HepG2 (cell line): ENCODE measurements around the gene PLEKHA8. TPM values are rescaled to one million over a fixed set of nuclear protein-coding genes. Genes with fewer than 3 reads are reported as not detected.

Experiments
- ATAC-seq: fragments of 200-7000 bp; cut with Tn5 transposase; 3 replicates; pipeline ENCODE4 v1.9.1; 2020; ENCODE audit warnings: mild to moderate bottlenecking, moderate library complexity
- BruUV-seq: library from RNA; stranded (reverse); fragments of 400-500 nt; replicated peaks from 2 replicates; lab custom pipeline; 2021; lab: Mats Ljungman, UMichigan
- CTCF ChIA-PET: fragments of 300-600 bp; formaldehyde crosslinking; extraction: SDS; loops from one replicate; lab custom pipeline; 2021; ENCODE audit warnings: low total read pairs, inconsistent platforms, low intra/inter-chr PET ratio; lab: Yijun Ruan, JAX
- POLR2A ChIA-PET: fragments of 350-600 bp; sonication (Branson Sonifier 250); formaldehyde crosslinking; loops from one replicate; lab custom pipeline; 2020; ENCODE audit warnings: antibody characterized with exemption, inconsistent platforms; lab: Yijun Ruan, JAX
- DNase-seq: peaks from one replicate; pipeline ENCODE4 v3.0.0-alpha.2; 2015; ENCODE audit warnings: low spot score
- FAIRE-seq: peaks from 3 replicates; lab custom pipeline; 2011; peaks lifted over from hg19 to GRCh38; lab: Jason Lieb, UNC
- H2AFZ ChIP-seq: one replicate; pipeline ENCODE4 v1.6.1; 2011; ENCODE audit warnings: low read length, inconsistent platforms
- H3K27ac ChIP-seq: fragments of 300-600 bp; 3 replicates; pipeline ENCODE4 v1.8.0; 2011; ENCODE audit warnings: mixed run types, mild to moderate bottlenecking, mixed read lengths, low read length, inconsistent platforms; ENCODE audit not compliant: insufficient read depth; ENCODE audit errors: extremely low read length
- H3K27me3 ChIP-seq, 2 experiments: fragments of 200-600 bp in 1 of 2; 2 replicates in 1 of 2; 3 replicates in 1 of 2; pipeline versions ENCODE4 v1.6.0 to v1.8.0; 2011; ENCODE audit warnings: low read length in 2 of 2, mild to moderate bottlenecking in 2 of 2, moderate library complexity in 2 of 2, inconsistent platforms in 1 of 2; ENCODE audit not compliant: insufficient read depth in 2 of 2, control insufficient read depth in 1 of 2
- H3K36me3 ChIP-seq, 2 experiments: fragments of 200-600 bp in 1 of 2; replicated peaks in 1 of 2; 2 replicates in 1 of 2; 3 replicates in 1 of 2; pipeline versions ENCODE4 v1.5.1 to v1.8.0; 2011; ENCODE audit warnings: low read length in 2 of 2, inconsistent platforms in 1 of 2; ENCODE audit not compliant: insufficient read depth in 2 of 2, control insufficient read depth in 1 of 2
- H3K4me1 ChIP-seq: 2 replicates; pipeline ENCODE4 v1.5.1; 2012; ENCODE audit warnings: low read length, inconsistent platforms; ENCODE audit not compliant: insufficient read depth
- H3K4me2 ChIP-seq: 2 replicates; pipeline ENCODE4 v1.6.0; 2011; ENCODE audit warnings: low read depth, low read length, inconsistent platforms
- H3K4me3 ChIP-seq, 3 experiments: fragments of 200-600 bp in 1 of 3; sonication (generic), shearing (Covaris generic) in 1 of 3; replicated peaks in 1 of 3; 2 replicates each; pipeline ENCODE4 v1.5.1; 2011 to 2016; ENCODE audit warnings: low read length in 3 of 3, inconsistent platforms in 2 of 3, low read depth in 2 of 3, mild to moderate bottlenecking in 2 of 3, control low read depth in 1 of 3, mixed read lengths in 1 of 3; ENCODE audit not compliant: insufficient read depth in 1 of 3
- H3K79me2 ChIP-seq: one replicate; pipeline ENCODE4 v1.6.1; 2011; ENCODE audit warnings: low read length, inconsistent platforms; ENCODE audit not compliant: insufficient read depth
- H3K9ac ChIP-seq: 2 replicates; pipeline ENCODE4 v1.6.0; 2011; ENCODE audit warnings: mild to moderate bottlenecking, low read depth, low read length, inconsistent platforms; ENCODE audit not compliant: insufficient read depth
- H3K9me3 ChIP-seq: 2 replicates; pipeline ENCODE4 v1.5.1; 2012; ENCODE audit warnings: mild to moderate bottlenecking, low read length
- H4K20me1 ChIP-seq: 2 replicates; pipeline ENCODE4 v1.6.0; 2011; ENCODE audit warnings: inconsistent platforms, mild to moderate bottlenecking, low read length, moderate library complexity; ENCODE audit not compliant: insufficient read depth
- MAZ ChIP-seq, 2 experiments: sonication (generic) in 1 of 2; formaldehyde crosslinking in 1 of 2; IDR thresholded peaks; 2 replicates each; pipeline versions ENCODE4 v1.5.0 to v1.6.1; 2012 to 2020; ENCODE audit warnings: low read depth in 2 of 2, mild to moderate bottlenecking in 2 of 2, borderline replicate concordance in 1 of 2, improper control_type of control experiment in 1 of 2, low read length in 1 of 2, missing genetic modification reagents in 1 of 2, moderate library complexity in 1 of 2
- MXI1 ChIP-seq: IDR thresholded peaks from 3 replicates; pipeline ENCODE4 v1.6.1; 2012; ENCODE audit warnings: low read depth, low read length, inconsistent platforms, borderline replicate concordance
- NFIB ChIP-seq: sonication (generic); formaldehyde crosslinking; IDR thresholded peaks from 2 replicates; pipeline ENCODE4 v1.9.0; 2021; ENCODE audit warnings: missing genetic modification reagents, mild to moderate bottlenecking, borderline replicate concordance
- PREB ChIP-seq: sonication (generic); formaldehyde crosslinking; IDR thresholded peaks from 2 replicates; pipeline ENCODE4 v1.4.0; 2020; ENCODE audit warnings: missing genetic modification reagents
- SP5 ChIP-seq: IDR thresholded peaks from 2 replicates; pipeline ENCODE4 v1.6.1; 2016; ENCODE audit warnings: low read depth, borderline replicate concordance
- THRA ChIP-seq: sonication (generic); formaldehyde crosslinking; IDR thresholded peaks from 2 replicates; pipeline ENCODE4 v1.4.0; 2020; ENCODE audit warnings: missing genetic modification reagents, borderline replicate concordance
- ZNF770 ChIP-seq: sonication (generic); formaldehyde crosslinking; IDR thresholded peaks from 2 replicates; pipeline ENCODE4 v1.5.0; 2020; ENCODE audit warnings: mild to moderate bottlenecking, missing genetic modification reagents
- WGBS: methylation state at CpG from one replicate; pipeline ENCODE4 v1.1.6; 2017; ENCODE audit warnings: low lambda C conversion rate; 5-methylcytosine and 5-hydroxymethylcytosine counted together
- in situ Hi-C: cut with HindIII; loops from 2 replicates; pipeline ENCODE4 v1.10.0; 2017; ENCODE audit warnings: low pct_unique_long_range_greater_than_20kb; ENCODE audit not compliant: extremely low pct_ligation_motif_present
- intact Hi-C: fragments of 100-400 bp; cut with micrococcal nuclease; formaldehyde crosslinking; loops from one replicate; pipeline ENCODE4 v1.10.0; 2022; ENCODE audit not compliant: unreplicated experiment
- polyA plus RNA-seq, 8 experiments: library from polyadenylated mRNA; depleted of rRNA in 3 of 8; stranded (reverse) in 7 of 8; unstranded in 1 of 8; fragments of >200 nt; fragmentation: Illumina TruSeq in 4 of 8; extraction: Trizol in 4 of 8; gene quantifications; 2 replicates each; pipeline versions ENCODE4 v1.2.1 to v1.2.3, GENCODE V29; 2011 to 2016; ENCODE audit warnings: low read depth in 4 of 8, missing spikeins in 1 of 8, mixed read lengths in 1 of 8; ENCODE audit not compliant: insufficient read depth in 1 of 8
- total RNA-seq, 5 experiments: library from RNA; depleted of rRNA; stranded (reverse); fragments of >200 nt; fragmentation: Illumina TruSeq; extraction: Trizol; gene quantifications; 2 replicates each; pipeline ENCODE4 v1.2.3, GENCODE V29; 2016; ENCODE audit warnings: low read depth in 1 of 5
- TF ChIP-seq, protein P1 (sequence below), 2 experiments: sonication (generic) in 1 of 2; formaldehyde crosslinking in 1 of 2; IDR thresholded peaks; 2 replicates each; pipeline versions ENCODE4 v1.4.0 to v1.6.1; 2018 to 2020; ENCODE audit warnings: missing genetic modification reagents in 2 of 2, borderline replicate concordance in 1 of 2, low read depth in 1 of 2, mild to moderate bottlenecking in 1 of 2, missing biosample characterization in 1 of 2
- TF ChIP-seq, protein P2 (sequence below): sonication (generic); formaldehyde crosslinking; IDR thresholded peaks from 2 replicates; pipeline ENCODE4 v1.4.0; 2020; ENCODE audit warnings: missing genetic modification reagents, borderline replicate concordance

The PLEKHA8 gene
- total and polyA plus RNA-seq, 2 of the 13 experiments (the other 11 are each of a cell fraction or from before 2014, with no cell fraction given) = 12.5 to 26.4 TPM

- FAIRE-seq (no peak), DNase-seq (no peak), ATAC-seq (no peak)
- Histone ChIP-seq H3K4me1 (peaks cover 10% of the 10 kb centered on the region), H3K4me2 (no peak overlapping the region), H3K27me3 (no peaks in the 10 kb centered on the region), H3K79me2 (no peaks in the 10 kb centered on the region), H3K36me3 (peaks cover 4 to 8% of the 10 kb centered on the region in 2 experiments; a peak in 2 of 5 replicates), H4K20me1 (no peaks in the 10 kb centered on the region), H3K4me3 (no peak overlapping the region), H2AFZ (no peak overlapping the region), H3K9me3 (no peaks in the 10 kb centered on the region), H3K9ac (no peak overlapping the region), H3K27ac (no peak overlapping the region)
- ChIA-PET CTCF (no interaction called here), POLR2A (no interaction called here)
- WGBS = 96% methylated on average over 3 of the region's 3 CpGs
- no TSS peak for BruUV-seq
- intact Hi-C loops = no loop called here
- in situ Hi-C loops = no loop called here
- TF ChIP-seq PREB (CRISPR knock-in tag) = no peak
- no peak for TF ChIP-seq ZNF770 (CRISPR knock-in tag)
- TF ChIP-seq, protein P1, sequence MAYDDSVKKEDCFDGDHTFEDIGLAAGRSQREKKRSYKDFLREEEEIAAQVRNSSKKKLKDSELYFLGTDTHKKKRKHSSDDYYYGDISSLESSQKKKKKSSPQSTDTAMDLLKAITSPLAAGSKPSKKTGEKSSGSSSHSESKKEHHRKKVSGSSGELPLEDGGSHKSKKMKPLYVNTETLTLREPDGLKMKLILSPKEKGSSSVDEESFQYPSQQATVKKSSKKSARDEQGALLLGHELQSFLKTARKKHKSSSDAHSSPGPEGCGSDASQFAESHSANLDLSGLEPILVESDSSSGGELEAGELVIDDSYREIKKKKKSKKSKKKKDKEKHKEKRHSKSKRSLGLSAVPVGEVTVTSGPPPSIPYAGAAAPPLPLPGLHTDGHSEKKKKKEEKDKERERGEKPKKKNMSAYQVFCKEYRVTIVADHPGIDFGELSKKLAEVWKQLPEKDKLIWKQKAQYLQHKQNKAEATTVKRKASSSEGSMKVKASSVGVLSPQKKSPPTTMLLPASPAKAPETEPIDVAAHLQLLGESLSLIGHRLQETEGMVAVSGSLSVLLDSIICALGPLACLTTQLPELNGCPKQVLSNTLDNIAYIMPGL (CRISPR knock-in tag; IDR thresholded peaks at IDR 0.05; ENCODE audit: borderline replicate concordance in 1 of 2, low read depth in 1 of 2) = no peak
- no peak for TF ChIP-seq NFIB
- no peak for TF ChIP-seq SP5 (CRISPR knock-in tag)
- TF ChIP-seq MXI1 = no peak
- TF ChIP-seq THRA (CRISPR knock-in tag) = no peak
- TF ChIP-seq, protein P2, sequence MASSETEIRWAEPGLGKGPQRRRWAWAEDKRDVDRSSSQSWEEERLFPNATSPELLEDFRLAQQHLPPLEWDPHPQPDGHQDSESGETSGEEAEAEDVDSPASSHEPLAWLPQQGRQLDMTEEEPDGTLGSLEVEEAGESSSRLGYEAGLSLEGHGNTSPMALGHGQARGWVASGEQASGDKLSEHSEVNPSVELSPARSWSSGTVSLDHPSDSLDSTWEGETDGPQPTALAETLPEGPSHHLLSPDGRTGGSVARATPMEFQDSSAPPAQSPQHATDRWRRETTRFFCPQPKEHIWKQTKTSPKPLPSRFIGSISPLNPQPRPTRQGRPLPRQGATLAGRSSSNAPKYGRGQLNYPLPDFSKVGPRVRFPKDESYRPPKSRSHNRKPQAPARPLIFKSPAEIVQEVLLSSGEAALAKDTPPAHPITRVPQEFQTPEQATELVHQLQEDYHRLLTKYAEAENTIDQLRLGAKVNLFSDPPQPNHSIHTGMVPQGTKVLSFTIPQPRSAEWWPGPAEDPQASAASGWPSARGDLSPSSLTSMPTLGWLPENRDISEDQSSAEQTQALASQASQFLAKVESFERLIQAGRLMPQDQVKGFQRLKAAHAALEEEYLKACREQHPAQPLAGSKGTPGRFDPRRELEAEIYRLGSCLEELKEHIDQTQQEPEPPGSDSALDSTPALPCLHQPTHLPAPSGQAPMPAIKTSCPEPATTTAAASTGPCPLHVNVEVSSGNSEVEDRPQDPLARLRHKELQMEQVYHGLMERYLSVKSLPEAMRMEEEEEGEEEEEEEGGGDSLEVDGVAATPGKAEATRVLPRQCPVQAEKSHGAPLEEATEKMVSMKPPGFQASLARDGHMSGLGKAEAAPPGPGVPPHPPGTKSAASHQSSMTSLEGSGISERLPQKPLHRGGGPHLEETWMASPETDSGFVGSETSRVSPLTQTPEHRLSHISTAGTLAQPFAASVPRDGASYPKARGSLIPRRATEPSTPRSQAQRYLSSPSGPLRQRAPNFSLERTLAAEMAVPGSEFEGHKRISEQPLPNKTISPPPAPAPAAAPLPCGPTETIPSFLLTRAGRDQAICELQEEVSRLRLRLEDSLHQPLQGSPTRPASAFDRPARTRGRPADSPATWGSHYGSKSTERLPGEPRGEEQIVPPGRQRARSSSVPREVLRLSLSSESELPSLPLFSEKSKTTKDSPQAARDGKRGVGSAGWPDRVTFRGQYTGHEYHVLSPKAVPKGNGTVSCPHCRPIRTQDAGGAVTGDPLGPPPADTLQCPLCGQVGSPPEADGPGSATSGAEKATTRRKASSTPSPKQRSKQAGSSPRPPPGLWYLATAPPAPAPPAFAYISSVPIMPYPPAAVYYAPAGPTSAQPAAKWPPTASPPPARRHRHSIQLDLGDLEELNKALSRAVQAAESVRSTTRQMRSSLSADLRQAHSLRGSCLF = no peak
- TF ChIP-seq MAZ (IDR thresholded peaks at IDR 0.05; ENCODE audit: borderline replicate concordance, low read depth, low read length) = no peak
- no peak for TF ChIP-seq MAZ (CRISPR knock-in tag; IDR thresholded peaks at IDR 0.05; ENCODE audit: low read depth)
These were observed 61.9 kb downstream of the PLEKHA8 start for GRCh38 chr7:30090111-30090510.
